ENCODE measurements around the gene WDR82. TPM values are rescaled to one million over a fixed set of nuclear protein-coding genes. Genes with fewer than 3 reads are reported as not detected.
A peak's percentile ranks its signal among the peaks of the same experiment; 100 is the strongest.

WDR82 gene
- total RNA-seq, 1 donor: 58.3 TPM

GRCh38 chr3:52324676-52325075, 46.2 kb upstream of the WDR82 start:
- Histone ChIP-seq H3K27ac (ENCODE audit: low read depth, low read length) (no peak overlapping the region), H3K27me3 (ENCODE audit: insufficient read depth, low read length) (no peaks in the 10 kb centered on the region), H3K4me1 (ENCODE audit: insufficient read depth, low read length) (no peaks in the 10 kb centered on the region), H3K79me2 (ENCODE audit: insufficient read depth, low read length) (no peaks in the 10 kb centered on the region), H3K4me2 (ENCODE audit: insufficient read depth, low read length) (no peak overlapping the region), H3K4me3 (ENCODE audit: insufficient read depth, low read length) (no peak overlapping the region), H3K9me3 (ENCODE audit: low read depth, low read length) (no peaks in the 10 kb centered on the region), H2AFZ (ENCODE audit: low read length) (no peak overlapping the region), H3K36me3 (ENCODE audit: insufficient read depth, low read length) (no peaks in the 10 kb centered on the region), H4K20me1 (ENCODE audit: insufficient read depth, low read length) (no peaks in the 10 kb centered on the region)
- no peak for TF ChIP-seq CTCF (IDR thresholded peaks at IDR 0.05; ENCODE audit: extremely low read depth, low read depth, low read length)
- peak; percentile 73 for DNase-seq (ENCODE audit: insufficient read length, low spot score, missing footprints)

- no peak for TF ChIP-seq CTCF (IDR thresholded peaks at IDR 0.05; ENCODE audit: extremely low read depth, low read depth, low read length)
Observed at GRCh38 chr3:52323526-52324295, 45.3 kb upstream of the WDR82 start.

GRCh38 chr3:52322466-52322865, 44.0 kb upstream of the WDR82 start:
- Histone ChIP-seq H3K4me1 (ENCODE audit: insufficient read depth, low read length) (peaks cover 3% of the 10 kb centered on the region), H3K36me3 (ENCODE audit: insufficient read depth, low read length) (no peaks in the 10 kb centered on the region), H3K27ac (ENCODE audit: low read depth, low read length) (no peak overlapping the region), H3K79me2 (ENCODE audit: insufficient read depth, low read length) (no peaks in the 10 kb centered on the region), H3K27me3 (ENCODE audit: insufficient read depth, low read length) (peaks cover 9% of the 10 kb centered on the region), H4K20me1 (ENCODE audit: insufficient read depth, low read length) (no peaks in the 10 kb centered on the region), H3K4me2 (ENCODE audit: insufficient read depth, low read length) (no peak overlapping the region), H3K4me3 (ENCODE audit: insufficient read depth, low read length) (no peak overlapping the region), H2AFZ (ENCODE audit: low read length) (no peak overlapping the region), H3K9me3 (ENCODE audit: low read depth, low read length) (no peaks in the 10 kb centered on the region)
- no peak for TF ChIP-seq CTCF (IDR thresholded peaks at IDR 0.05; ENCODE audit: extremely low read depth, low read depth, low read length)
- no peak for DNase-seq (ENCODE audit: insufficient read length, low spot score, missing footprints)

More at GRCh38 chr3:52323526-52324295, 45.3 kb upstream of the WDR82 start:
- H3K4me3 ChIP-seq (ENCODE audit: insufficient read depth, low read length): no peak overlapping the region
- no peak overlapping the region for H3K27ac ChIP-seq (ENCODE audit: low read depth, low read length)
- H3K4me2 ChIP-seq (ENCODE audit: insufficient read depth, low read length): no peak overlapping the region
- H3K79me2 ChIP-seq (ENCODE audit: insufficient read depth, low read length): no peaks in the 10 kb centered on the region
- DNase-seq (ENCODE audit: insufficient read length, low spot score, missing footprints): peak; percentile 60
- H3K36me3 ChIP-seq (ENCODE audit: insufficient read depth, low read length): no peaks in the 10 kb centered on the region
- H2AFZ ChIP-seq (ENCODE audit: low read length): no peak overlapping the region
- no peaks in the 10 kb centered on the region for H4K20me1 ChIP-seq (ENCODE audit: insufficient read depth, low read length)
- peaks cover 3% of the 10 kb centered on the region for H3K27me3 ChIP-seq (ENCODE audit: insufficient read depth, low read length)
- no peaks in the 10 kb centered on the region for H3K4me1 ChIP-seq (ENCODE audit: insufficient read depth, low read length)
- H3K9me3 ChIP-seq (ENCODE audit: low read depth, low read length): no peaks in the 10 kb centered on the region

GRCh38 chr3:52321481-52321880, 43.0 kb upstream of the WDR82 start:
- no peak for TF ChIP-seq CTCF (IDR thresholded peaks at IDR 0.05; ENCODE audit: extremely low read depth, low read depth, low read length)
- no peak overlapping the region for H2AFZ ChIP-seq (ENCODE audit: low read length)
- H3K4me1 ChIP-seq (ENCODE audit: insufficient read depth, low read length): peaks cover 7% of the 10 kb centered on the region
- H4K20me1 ChIP-seq (ENCODE audit: insufficient read depth, low read length): no peaks in the 10 kb centered on the region
- peak; percentile 76 for DNase-seq (ENCODE audit: insufficient read length, low spot score, missing footprints)
- no peak overlapping the region for H3K4me2 ChIP-seq (ENCODE audit: insufficient read depth, low read length)
- H3K9me3 ChIP-seq (ENCODE audit: low read depth, low read length): no peaks in the 10 kb centered on the region
- no peaks in the 10 kb centered on the region for H3K36me3 ChIP-seq (ENCODE audit: insufficient read depth, low read length)
- no peak overlapping the region for H3K4me3 ChIP-seq (ENCODE audit: insufficient read depth, low read length)
- H3K27me3 ChIP-seq (ENCODE audit: insufficient read depth, low read length): peaks cover 9% of the 10 kb centered on the region
- no peaks in the 10 kb centered on the region for H3K79me2 ChIP-seq (ENCODE audit: insufficient read depth, low read length)
- H3K27ac ChIP-seq (ENCODE audit: low read depth, low read length): no peak overlapping the region
